BJ (cell line): ENCODE results near the gene NGLY1. TPM values are rescaled to one million over a fixed set of nuclear protein-coding genes. Genes with fewer than 3 reads are reported as not detected.

ENCODE experiments used
- CTCF ChIA-PET: fragments of 350-600 bp; formaldehyde crosslinking; extraction: SDS; loops from one replicate; lab custom pipeline; 2021; ENCODE audit warnings: antibody characterized with exemption, inconsistent platforms; lab: Yijun Ruan, JAX
- POLR2A ChIA-PET: fragments of 300-600 bp; sonication (Branson Sonifier 250); formaldehyde crosslinking; extraction: SDS; loops from one replicate; lab custom pipeline; 2021; ENCODE audit warnings: antibody characterized with exemption; lab: Charles Lee
- DNase-seq: peaks from one replicate; pipeline ENCODE4 v3.0.0-alpha.2; 2011; ENCODE audit warnings: low read depth
- H3K27me3 ChIP-seq: 2 replicates; pipeline ENCODE4 v1.6.0; 2011; ENCODE audit warnings: low read length; ENCODE audit not compliant: control insufficient read depth, insufficient read depth
- H3K36me3 ChIP-seq: 2 replicates; pipeline ENCODE4 v1.5.1; 2011; ENCODE audit warnings: low read length; ENCODE audit not compliant: control insufficient read depth, insufficient read depth
- H3K4me3 ChIP-seq: 2 replicates; pipeline ENCODE4 v1.5.1; 2011; ENCODE audit warnings: low read depth, mild to moderate bottlenecking, control low read depth, low read length
- polyA plus RNA-seq: library from polyadenylated mRNA; depleted of rRNA; stranded (reverse); fragments of >200 nt; gene quantifications from 2 replicates; pipeline ENCODE4 v1.2.3, GENCODE V29; 2011
- TF ChIP-seq, protein P1 (sequence below): IDR thresholded peaks from 2 replicates; pipeline ENCODE4 v1.5.1; 2011; ENCODE audit warnings: low read depth, mild to moderate bottlenecking, control low read depth, inconsistent platforms, low read length, moderate library complexity; ENCODE audit not compliant: insufficient read depth

NGLY1 gene
- polyA plus RNA-seq, 1 experiment = 8.2 TPM

DNA sequence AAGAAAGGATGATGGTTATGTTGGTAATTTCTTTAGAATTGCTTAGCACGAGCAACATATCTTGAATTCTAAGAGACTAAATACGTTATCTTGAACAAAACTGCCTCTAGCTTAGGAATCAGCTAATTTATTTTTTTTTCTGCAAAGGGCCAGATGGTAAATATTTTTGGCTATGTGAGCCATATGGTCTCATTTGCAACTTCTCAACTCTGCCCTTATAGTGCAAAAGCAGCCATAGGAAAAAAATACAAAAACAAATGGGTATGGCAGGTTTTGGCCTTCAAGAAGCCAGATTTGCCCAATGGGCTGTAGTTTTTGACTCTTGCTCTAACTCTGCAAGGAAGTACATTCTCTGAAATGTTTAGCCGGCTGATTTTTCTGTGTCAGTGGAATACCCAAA is 18.5 kb upstream of the NGLY1 start:
- POLR2A ChIA-PET = no interaction called here
- TF ChIP-seq, protein P1, sequence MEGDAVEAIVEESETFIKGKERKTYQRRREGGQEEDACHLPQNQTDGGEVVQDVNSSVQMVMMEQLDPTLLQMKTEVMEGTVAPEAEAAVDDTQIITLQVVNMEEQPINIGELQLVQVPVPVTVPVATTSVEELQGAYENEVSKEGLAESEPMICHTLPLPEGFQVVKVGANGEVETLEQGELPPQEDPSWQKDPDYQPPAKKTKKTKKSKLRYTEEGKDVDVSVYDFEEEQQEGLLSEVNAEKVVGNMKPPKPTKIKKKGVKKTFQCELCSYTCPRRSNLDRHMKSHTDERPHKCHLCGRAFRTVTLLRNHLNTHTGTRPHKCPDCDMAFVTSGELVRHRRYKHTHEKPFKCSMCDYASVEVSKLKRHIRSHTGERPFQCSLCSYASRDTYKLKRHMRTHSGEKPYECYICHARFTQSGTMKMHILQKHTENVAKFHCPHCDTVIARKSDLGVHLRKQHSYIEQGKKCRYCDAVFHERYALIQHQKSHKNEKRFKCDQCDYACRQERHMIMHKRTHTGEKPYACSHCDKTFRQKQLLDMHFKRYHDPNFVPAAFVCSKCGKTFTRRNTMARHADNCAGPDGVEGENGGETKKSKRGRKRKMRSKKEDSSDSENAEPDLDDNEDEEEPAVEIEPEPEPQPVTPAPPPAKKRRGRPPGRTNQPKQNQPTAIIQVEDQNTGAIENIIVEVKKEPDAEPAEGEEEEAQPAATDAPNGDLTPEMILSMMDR = no peak
- H3K4me3 ChIP-seq = no peak overlapping the region
- H3K36me3 ChIP-seq = no peaks in the 10 kb centered on the region
- CTCF ChIA-PET = interaction anchor here (0.6 to 1.1 kb wide), 2 partner anchors 11 to 25 kb away, joined by 3 to 4 read pairs; no protein-coding TSS in a partner anchor
- DNase-seq = no peak
- H3K27me3 ChIP-seq = no peaks in the 10 kb centered on the region

GRCh38 chr3:25789596-25790556 is 6.6 kb upstream of the NGLY1 start, which contains the start of gene OXSM:
Gene OXSM, plus strand, starts transcription at chr3:25790090. Its CDS starts 931 bp downstream, at chr3:25791021.
- H3K36me3 ChIP-seq = no peaks in the 10 kb centered on the region
- TF ChIP-seq, protein P1 = no peak
- H3K4me3 ChIP-seq = peak within 1 kb of the TSS; percentile 57
- peak; percentile 50 for DNase-seq
- ChIA-PET POLR2A (no interaction called here), CTCF (interaction anchor here (0.7 to 1.1 kb wide), 3 partner anchors 9 to 142 kb away, joined by 3 to 4 read pairs (median 3); no protein-coding TSS in a partner anchor)
- no peaks in the 10 kb centered on the region for H3K27me3 ChIP-seq

DNA sequence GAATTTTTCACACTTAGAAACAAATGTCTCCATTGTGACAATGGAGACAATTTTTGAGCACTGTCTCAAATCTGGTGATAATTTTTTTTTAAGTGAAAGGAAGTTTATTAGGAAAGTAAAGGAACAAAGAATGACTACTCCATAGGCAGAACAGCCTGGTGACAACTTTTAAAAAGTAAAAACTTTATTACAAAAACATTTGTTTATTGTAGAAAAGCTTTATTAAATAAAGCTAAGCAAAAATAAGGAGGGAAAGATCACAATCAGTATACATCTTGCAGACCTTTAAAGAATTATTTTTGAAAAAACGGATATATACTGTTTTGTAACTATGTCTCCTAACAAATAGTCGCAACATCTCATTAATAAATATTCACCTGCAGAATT is 6.0 kb upstream of the NGLY1 start:
- Histone ChIP-seq H3K4me3 (peak overlapping the region; percentile 57), H3K27me3 (no peaks in the 10 kb centered on the region), H3K36me3 (no peaks in the 10 kb centered on the region)
- no peak for DNase-seq
- TF ChIP-seq, protein P1 = no peak
- POLR2A ChIA-PET = no interaction called here
- CTCF ChIA-PET = interaction anchor here (0.7 to 1.1 kb wide), 3 partner anchors 10 to 317 kb away, joined by 3 to 4 read pairs (median 3); no protein-coding TSS in a partner anchor

DNA sequence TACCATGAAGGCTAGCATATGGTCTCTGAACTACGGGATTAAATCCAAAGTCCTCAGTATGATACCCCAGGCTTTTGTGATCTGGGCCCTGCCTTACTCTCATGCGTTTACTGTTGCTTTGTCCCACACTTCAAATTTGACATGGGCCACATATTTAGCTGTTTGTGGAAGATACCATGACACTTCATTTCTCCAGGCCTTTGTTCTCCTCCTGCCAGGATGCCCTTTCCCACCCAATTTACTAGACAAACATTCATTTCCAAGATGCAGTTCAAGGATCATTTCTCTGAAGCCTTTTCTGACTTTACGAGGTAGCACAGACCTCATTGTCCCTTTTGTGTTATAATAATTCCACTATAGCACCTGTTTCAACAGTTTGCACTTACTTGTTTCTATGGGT is 4.4 kb upstream of the NGLY1 start:
- CTCF ChIA-PET = no interaction called here
- TF ChIP-seq, protein P1 = no peak

GRCh38 chr3:25785826-25786225 is 2.6 kb upstream of the NGLY1 start:
- TF ChIP-seq, protein P1 = no peak
- Histone ChIP-seq H3K4me3 (no peak overlapping the region), H3K36me3 (no peaks in the 10 kb centered on the region), H3K27me3 (no peaks in the 10 kb centered on the region)
- no peak for DNase-seq
- ChIA-PET POLR2A (no interaction called here), CTCF (no interaction called here)

More for the DNA sequence above, 4.4 kb upstream of the NGLY1 start:
- H3K27me3 ChIP-seq = no peaks in the 10 kb centered on the region
- POLR2A ChIA-PET = no interaction called here
- no peak for DNase-seq
- no peaks in the 10 kb centered on the region for H3K36me3 ChIP-seq
- H3K4me3 ChIP-seq = no peak overlapping the region
